Cardiac septum (tissue), 1 donor: ENCODE measurements around the gene LINC00237. TPM values are rescaled to one million over a fixed set of nuclear protein-coding genes. Genes with fewer than 3 reads are reported as not detected.

Experiments
- DNase-seq: peaks from one replicate; pipeline ENCODE4 v3.0.0-alpha.2; 2020; ENCODE audit warnings: low spot score
- intact Hi-C: fragments of 100-400 bp; cut with DNase I; formaldehyde crosslinking; loops from one replicate; pipeline ENCODE4 v1.14.0; 2022
- total RNA-seq: library from RNA; stranded (reverse); fragmentation: NEBNext Ultra II Directional; extraction: Animal tissue kit (Norgen Biotek cat#: 25700); gene quantifications from one replicate; pipeline ENCODE4 v1.2.1, GENCODE V29; 2021
- donor health status: DM: no; HTN: no; CAD: no.

Gene LINC00237
- total RNA-seq, 1 donor from 2014 or later = not detected

DNA sequence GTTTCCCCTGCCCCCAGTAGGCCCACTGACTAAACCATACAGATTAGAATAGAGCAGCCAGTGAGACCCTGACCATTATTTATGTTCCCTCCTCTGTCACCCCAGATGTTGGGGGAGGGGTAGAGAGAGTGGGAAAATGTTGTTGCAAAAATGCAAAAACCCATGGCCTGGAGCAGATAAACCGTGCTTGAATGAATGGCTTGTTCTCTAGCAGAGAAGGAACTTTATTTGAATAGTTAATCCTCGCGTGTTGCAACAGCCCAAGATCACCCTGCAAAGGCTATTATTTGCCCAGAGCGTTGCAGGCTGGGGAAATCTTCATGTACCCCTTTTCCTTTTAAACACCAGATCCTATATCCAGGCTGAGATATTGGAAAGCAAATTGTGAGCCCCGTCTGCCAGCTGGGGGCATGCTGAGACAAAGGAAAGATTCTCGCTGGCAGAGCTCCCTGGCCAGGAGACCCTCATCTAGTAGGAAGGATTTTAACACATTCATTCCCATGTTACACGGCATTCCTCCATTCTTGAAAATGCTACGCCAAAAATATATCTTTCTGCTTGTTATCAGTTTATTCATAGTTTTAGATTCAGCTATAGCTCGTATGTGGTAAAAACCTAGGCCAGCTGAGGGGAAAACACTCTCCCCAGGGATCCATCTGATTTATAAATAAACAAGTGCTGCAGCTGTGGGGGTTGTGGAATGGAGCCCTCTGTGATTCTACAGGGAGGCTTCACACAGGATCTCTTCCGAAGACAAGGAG lies 53.0 kb downstream of the LINC00237 start:
- intact Hi-C loops = no loop called here
- no peak for DNase-seq

DNA sequence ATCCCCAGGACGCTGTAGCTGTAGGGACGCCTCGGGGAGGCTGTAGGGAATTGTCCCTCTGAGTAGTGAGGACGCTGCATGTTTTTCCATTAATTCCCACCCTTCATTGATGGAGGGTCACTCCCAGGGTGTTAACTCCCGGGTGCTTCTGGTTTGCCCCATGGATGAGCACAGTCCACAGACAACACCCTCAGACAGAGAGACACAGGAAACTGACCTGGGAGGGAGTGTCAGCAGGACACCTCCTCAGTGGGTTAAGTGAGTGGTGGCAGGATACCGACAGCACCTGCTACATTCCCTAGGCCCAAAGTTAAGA lies 53.5 kb downstream of the LINC00237 start:
- DNase-seq = no peak
- intact Hi-C loops = no loop called here

DNA sequence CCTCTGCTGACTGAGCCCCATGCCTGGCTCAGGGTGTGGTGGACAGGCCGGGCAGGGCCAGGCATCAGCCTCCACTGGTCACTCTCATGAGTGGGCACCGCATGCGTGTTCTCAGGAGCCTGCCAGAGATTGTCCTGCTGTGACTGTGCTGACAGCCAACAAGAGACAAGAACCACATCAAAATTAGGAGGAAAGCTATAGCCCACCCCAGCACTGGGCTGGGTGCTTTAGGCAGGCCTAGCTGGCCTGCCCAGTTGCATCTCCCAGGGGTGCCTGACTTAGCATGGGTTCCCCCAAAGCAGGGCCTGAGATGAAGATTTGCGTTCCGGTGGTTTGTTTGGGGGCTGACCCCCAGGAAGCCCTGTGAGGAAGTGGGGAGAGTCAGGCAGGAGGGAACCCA lies 53.9 kb downstream of the LINC00237 start:
- intact Hi-C loops = no loop called here
- no peak for DNase-seq

DNA sequence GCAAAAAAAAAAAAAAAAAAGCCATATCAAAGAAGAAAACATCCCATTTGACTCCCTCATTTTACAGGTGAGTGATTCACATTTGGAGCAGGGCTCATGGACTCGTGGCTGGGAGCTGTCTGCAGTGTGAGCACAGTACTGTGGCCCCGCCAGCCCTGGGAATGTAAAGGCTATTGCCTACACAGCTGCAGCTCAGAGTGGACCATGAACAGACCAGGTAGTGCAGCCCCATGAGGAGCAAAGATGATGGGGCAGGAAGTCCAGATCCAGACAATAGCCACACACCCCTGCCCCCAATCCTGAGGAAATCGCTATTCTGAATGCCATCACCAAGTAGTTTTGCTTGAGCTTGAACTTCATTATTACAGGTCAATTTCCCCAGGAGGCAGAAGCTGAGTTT lies 55.4 kb downstream of the LINC00237 start:
- intact Hi-C loops = no loop called here
- DNase-seq = no peak

DNA sequence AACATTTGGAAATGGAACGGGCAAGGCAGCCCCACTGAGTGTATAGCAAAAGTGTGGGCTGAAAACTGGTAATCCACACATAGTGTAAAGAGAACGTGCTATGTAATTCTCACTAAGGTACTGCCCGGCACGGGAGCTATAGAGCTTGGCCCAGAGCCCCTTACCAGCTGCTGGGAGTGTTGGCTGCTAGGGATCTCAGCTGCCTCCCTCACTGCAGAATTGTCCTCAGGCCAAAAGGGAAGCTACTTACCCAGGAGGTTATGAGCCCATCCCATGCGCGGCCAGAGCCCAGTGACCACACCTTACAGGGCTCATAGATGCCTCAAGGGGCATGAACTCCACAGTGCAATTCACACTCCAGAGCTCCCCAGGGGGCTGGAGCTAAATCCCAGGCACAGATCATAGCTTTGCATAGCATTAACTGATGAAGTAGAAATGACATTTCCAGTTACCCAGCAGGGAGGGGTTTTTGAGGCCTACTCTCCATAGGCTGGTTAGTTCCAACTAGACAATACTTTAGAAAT lies 56.8 kb downstream of the LINC00237 start:
- intact Hi-C loops = no loop called here
- no peak for DNase-seq

DNA sequence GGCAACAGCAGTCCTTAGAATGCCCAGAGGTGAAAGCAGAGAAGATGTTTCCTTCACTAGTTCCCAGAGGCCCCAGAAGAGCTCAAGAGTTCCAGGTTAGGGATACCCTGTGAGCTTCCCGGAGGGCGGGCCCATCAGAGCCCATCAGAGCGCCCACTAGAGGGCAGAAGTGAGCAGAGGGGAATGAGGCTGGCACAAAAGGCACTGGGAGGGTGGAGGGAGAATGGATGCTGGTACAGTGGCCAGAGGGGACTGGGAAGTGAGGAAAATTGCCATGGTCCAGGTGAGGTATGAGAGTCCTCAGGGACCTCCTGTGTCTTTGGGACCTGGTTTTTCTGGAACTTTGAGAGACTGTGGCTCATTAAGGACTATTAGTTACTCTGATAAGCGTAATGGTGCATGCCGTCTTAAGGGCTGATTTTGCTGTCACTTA lies 57.3 kb downstream of the LINC00237 start:
- DNase-seq = no peak

DNA sequence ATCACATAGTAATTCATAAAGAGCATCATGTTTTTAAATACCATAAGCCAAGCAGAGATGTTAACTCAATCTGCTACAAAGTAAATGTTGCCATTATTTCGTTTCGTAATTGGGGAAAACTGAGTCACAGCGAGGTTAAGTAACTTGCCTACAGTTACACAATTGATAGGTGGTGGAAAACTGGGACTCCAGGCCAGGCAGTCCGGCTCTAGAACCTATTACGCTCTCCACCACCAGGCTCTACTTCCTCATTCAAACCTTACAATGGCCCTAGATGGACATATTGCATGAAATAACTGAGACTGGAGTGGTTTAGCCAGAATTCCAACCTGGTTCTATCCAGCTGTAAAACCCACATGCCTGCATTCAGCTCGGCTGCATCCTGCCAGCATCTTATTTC lies 58.2 kb downstream of the LINC00237 start:
- intact Hi-C loops = no loop called here
- no peak for DNase-seq

More for the DNA sequence above, 57.3 kb downstream of the LINC00237 start:
- intact Hi-C loops = no loop called here

DNA sequence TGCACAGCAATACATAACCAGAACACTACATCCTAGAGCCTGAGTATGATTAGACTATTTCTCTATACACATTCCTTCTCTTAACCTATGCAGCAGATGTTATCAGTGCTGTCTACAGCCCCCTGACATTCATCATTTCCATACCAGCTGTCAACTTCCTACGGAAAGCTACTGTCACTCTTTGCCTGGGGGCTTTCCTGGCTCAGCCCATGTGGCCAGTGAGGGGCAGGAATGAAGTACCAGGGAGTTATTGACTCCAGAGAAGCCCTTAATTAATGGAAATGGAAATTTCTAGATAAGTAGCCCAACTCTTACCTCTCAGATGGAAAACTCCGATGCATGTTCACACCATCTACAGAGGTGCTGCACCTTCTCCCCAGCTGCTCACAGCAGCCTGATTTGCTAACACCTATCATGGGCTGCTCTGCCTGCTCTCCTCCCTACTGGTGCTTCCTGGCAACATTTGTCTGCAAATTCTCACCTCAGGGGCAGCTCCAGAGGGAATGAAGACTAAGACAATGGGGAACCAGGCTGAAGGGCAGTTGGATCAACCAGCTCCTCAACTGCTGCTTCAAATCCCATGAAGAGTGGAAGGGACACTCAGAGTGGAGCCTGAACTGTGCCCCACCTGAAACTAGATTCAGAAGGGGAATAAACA lies 59.6 kb downstream of the LINC00237 start:
- intact Hi-C loops = no loop called here
- no peak for DNase-seq

Other genes with a start within 250 kb of the LINC00237 start
- 22.9 TPM for gene KIZ, start 19.7 kb upstream of the LINC00237 start, total RNA-seq
- gene XRN2, start 197.0 kb upstream of the LINC00237 start, total RNA-seq = 33.4 TPM